GM12801 (cell line): ENCODE data around the gene SF3B1.

ENCODE experiments used
- CTCF ChIP-seq: IDR thresholded peaks from one replicate; pipeline ENCODE4 v1.5.1; 2011; ENCODE audit warnings: control low read depth; ENCODE audit not compliant: insufficient read length; ENCODE audit errors: extremely low read depth

Gene SF3B1

GRCh38 chr2:197357986-197358385 is 76.8 kb downstream of the SF3B1 start:
- no peak for TF ChIP-seq CTCF

- TF ChIP-seq CTCF = no peak
These were observed 78.7 kb downstream of the SF3B1 start for GRCh38 chr2:197356136-197356535.

GRCh38 chr2:197354169-197354558 is 80.7 kb downstream of the SF3B1 start:
- no peak for TF ChIP-seq CTCF

- no peak for TF ChIP-seq CTCF
These were observed 81.2 kb downstream of the SF3B1 start for GRCh38 chr2:197353393-197354168.

- no peak for TF ChIP-seq CTCF
These were observed 85.1 kb downstream of the SF3B1 start for GRCh38 chr2:197349699-197350098.

- no peak for TF ChIP-seq CTCF
These were observed 86.0 kb downstream of the SF3B1 start for GRCh38 chr2:197348721-197349360.

GRCh38 chr2:197345846-197346370 is 88.9 kb downstream of the SF3B1 start:
- no peak for TF ChIP-seq CTCF
